Measurements from ENCODE around the gene LARP4B.

Gene LARP4B

DNA sequence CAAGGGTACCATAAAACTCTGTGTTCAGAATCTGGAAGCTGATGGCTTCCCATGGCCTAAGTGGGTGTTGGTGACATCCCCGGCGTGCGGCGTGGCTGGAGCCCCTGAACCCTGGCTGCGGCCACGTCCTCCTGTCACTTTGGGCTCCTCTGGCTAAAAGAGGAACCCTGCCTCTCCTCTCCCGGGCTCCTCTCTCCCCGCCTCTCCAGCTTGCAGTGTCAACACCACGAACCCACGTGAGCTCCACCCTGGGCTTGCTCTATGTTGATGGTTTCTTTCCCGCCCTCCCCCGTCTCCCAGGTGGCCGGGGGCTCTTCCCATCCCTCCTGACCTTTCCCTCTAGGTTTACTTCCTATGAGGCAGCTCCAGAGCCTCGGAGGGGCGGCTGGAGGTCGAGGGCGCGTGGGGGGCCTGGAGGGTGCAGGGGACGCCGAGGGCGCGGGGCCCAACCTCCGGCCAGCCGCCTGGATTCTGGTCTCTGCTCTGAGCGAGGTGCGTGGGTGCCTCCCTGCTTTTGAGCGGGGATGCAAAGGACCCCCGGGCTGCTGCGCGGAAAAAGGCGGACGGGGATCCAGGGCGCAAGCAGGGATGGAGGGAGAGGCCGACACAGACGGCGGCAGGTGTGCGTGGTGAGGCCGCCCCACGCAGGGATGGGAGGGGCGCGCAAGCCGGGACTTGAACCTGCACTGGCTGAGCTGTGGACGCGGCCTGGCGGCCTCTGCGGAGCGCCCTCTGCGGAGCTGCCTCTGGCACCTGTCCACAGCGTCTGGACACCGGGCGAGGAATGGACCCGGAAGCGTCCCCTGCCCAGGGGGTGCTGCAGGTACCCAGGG lies 126.5 kb downstream of the LARP4B start:
- no peak for DNase-seq

DNA sequence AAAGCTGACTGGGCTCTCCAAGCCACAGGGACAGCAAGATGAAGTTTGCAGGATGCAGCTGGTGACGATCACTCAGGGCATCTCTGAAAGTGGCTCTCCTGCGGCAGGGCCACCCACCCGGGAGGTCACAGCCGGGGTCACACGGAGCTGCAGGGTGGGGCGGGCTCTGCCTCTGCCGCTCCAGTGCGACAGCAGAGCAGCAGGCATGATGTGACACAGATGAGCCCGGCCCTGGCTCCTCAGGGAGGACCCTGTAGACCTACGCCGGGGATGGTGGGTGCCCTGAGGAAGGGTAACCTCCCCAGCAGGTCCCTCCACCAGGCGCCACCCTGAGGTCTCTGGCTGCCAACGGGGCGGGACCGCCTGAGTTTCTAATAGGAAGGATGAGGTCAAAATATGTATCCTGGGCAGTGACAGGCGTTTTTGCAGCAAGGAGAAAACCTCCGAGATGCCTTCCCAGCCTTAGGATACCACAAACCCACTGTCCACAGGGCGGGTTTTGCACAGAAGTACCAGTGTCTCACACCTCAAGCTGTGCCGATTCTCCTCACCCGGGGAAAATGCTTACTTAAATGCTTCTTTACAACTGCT lies 127.2 kb downstream of the LARP4B start:
- no peak for DNase-seq

DNA sequence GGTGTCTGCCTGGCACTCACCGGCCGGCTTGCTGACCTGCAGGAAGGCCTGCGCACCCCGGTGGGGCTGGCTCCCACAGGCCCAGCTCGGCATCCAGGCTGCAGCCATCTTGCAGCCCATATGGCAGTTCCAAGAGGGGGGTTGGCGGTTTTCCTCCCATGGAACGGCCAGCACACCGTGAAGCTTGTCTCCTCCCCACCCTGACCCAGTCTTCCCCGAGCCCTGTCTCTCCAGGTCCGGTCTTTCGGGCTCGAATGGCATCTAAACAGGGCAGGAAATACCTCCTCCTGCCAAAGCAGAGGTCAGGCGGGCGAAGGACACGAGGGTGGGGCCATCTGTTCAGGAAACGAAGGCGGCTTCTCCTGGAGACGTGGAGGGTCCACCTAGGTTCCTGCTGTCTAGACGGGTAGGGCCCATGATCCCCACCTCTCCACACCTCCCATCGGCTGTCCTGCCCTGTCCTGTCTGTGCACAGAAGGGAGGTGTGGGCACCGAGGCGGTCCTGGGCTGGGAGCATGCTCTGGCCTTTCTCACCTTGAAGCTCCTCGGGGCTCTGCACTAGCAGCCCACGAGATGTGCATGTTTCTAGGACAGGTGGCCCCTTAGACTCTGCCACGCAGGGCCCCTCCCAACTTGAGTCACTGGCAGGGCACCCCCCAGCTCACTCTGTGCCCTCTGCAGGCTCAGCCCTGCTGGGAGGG lies 128.3 kb downstream of the LARP4B start:
- DNase-seq: no peak

DNA sequence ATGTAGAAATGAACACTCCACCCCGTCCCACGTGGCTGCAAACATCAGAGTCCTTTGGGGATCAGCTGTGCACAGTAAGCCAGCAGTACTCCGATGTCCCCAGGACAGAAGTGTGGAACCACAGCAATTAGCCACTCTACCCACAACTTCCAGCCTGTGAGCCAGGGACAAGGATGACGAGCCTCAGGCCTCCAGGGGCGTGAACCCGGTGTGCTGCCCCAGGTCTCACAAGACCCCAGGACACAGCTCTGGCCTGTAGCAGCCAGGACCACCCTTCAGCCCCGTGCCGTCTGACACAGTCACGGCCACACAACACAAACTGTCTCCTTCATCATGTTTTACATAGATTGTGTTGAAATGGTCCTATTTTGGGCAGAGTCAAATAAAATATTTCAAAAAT lies 129.0 kb downstream of the LARP4B start:
- no peak for DNase-seq

DNA sequence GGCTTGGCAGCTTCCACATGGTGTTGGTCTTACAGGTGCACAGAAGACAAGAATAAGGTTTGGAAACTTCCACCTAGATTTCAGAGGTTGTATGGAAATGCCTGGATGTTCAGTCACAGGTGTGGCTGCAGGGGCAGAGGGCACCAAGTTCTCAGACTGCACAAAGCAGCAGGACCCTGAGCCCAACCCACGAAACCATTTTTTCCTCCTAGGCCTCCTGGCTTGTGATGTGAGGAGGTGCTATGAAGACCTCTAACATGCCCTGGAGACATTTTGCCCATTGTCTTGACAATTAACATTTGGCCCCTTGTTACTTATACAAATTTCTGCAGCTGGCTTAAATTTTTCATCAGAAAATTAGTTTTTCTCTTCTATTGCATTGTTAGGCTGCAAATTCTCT lies 134.3 kb downstream of the LARP4B start:
- no peak for DNase-seq

DNA sequence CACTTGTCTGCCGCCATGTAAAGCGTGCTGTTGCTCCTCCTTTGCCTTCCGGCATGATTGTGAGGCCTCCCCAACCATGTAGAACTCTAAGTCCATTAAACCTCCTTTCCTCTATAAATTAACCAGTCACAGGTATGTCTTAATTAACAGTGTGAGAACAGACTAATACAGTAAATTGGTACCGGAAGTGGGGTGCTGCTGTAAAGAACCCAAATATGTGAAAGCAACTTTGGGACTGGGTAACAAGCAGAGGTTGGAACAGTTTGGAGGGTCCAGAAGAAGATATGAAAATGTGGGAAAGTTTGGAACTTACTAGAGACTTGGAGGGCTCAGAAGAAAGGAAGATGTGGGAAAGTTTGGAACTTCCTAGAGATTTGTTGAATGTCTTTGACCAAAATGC lies 135.3 kb downstream of the LARP4B start:
- DNase-seq: no peak

DNA sequence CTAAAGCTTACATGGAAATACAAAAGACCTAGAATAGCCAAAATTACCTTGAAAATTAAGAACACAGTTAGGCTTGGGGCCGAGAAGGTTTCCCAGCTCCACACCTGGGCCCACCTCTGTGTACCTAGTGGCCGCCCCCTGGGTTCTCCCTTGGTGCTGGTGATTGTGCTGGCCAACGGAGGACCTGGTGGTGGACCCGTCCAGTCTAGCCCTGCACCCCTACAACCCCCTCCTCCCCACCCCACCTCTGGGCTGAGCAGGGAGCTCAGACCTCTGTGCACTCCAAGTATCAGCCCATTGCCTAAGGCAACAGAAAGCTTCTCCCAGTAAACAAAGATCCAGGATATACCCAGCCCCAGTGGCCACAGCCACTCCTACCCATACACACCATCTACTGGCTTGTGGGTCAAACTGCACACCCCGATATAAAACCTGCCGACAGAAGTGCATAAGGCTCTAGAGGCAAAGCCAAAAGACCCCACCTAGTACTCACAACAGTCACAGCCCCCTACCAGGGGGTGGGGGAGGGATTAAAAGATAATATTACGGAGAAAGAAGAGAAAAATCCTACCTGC lies 137.0 kb downstream of the LARP4B start:
- no peak for DNase-seq

DNA sequence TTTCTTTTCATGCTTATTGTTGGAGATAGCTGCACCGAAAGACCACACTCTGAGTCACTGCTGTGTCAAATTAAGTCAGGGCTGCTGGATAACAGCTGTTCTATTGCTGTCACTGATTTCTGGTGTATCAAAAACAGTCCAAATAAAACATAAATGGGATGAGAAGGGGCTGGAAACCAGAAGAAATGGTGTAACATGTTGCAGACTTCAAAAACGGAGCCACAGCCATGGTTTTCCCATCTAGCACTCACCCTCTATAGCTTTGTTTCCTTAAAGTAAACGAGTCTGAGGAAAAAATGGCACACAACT lies 138.8 kb downstream of the LARP4B start:
- DNase-seq: no peak

DNA sequence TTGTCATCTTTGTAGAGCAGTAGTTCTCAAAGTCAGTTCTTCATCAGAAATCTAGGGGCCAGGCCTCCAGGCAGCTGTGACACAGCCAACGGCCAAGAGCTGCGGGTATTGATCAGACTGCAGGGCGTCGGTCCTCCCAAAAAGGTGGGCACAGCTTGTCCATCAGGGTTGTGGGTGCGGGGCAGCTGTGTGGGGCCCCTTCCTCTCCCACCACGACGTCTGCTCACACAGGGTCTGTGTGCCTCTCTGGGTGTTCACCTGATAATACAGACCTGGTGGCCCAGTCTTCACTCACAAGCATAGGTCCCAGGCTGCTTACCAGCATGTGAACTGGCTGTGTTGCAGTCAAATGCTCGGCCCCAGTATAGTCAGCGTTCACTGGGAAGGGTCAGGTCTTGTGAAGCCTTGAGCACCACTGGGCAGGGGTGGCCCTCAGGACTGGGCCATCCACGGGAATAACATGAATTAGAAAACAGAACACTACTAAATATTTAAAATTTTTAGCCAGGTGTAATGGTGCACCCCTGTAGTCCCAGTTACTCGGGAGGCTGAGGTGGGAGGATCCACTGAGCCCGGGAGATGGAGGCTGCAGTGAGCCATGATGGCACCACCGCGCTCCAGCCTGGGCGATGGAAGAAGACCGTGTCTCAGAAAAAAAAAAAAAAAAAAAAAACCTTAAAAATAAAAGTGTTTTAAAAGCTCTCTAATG lies 139.3 kb downstream of the LARP4B start:
- DNase-seq: no peak

DNA sequence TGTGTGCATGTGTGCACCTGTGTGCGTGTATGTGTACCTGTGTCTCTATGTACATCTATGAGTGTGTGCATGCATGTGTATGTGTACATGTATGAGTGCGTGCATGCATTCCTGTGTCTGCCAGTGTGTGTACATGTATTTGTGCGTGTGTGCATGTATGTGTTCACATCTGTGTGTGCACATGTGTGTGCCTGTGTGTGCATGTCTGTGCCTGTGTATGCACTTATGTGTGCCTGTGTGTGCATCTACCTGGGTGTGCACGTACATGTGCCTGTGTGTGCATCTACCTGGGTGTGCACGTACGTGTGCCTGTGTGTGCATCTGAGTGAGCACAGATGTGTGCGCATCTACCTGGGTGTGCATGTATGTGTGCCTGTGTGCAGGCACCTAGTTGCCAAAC lies 139.9 kb downstream of the LARP4B start:
- no peak for DNase-seq

DNA sequence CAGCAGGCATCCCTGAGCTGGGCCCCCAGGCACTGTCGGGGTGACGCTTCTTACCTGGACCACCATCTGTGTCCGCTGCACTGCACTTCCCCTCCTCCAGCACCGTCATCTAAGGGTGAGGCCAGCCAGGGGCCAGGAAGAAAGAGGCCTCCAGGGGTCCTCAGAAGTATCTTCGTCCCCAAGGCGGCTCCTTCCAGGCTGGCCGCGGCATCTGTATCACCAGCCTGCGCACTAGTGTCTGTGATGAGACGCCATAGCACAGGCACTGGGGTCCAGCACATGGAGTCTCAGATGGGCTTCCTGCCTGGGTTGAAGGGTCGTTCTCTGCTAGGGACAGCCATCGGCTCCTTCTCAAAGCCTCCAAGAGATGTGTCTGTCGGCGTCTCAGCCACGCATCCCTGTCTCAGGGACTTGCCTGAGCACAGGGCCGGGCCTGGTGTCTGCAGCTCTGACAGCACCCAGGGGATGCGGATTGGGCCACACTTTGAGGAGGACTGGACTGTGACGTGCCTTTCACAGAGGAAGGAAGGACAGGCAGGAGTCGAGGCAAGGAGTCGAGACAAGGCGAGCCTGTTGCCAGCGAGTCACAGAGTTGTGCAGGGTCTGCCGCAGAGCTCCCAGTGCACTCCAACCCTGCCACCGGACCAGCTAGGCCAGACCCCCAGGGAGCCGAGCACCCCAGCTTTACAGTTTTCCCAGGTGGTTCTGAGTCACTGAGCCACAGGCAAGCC lies 140.5 kb downstream of the LARP4B start:
- DNase-seq: no peak

DNA sequence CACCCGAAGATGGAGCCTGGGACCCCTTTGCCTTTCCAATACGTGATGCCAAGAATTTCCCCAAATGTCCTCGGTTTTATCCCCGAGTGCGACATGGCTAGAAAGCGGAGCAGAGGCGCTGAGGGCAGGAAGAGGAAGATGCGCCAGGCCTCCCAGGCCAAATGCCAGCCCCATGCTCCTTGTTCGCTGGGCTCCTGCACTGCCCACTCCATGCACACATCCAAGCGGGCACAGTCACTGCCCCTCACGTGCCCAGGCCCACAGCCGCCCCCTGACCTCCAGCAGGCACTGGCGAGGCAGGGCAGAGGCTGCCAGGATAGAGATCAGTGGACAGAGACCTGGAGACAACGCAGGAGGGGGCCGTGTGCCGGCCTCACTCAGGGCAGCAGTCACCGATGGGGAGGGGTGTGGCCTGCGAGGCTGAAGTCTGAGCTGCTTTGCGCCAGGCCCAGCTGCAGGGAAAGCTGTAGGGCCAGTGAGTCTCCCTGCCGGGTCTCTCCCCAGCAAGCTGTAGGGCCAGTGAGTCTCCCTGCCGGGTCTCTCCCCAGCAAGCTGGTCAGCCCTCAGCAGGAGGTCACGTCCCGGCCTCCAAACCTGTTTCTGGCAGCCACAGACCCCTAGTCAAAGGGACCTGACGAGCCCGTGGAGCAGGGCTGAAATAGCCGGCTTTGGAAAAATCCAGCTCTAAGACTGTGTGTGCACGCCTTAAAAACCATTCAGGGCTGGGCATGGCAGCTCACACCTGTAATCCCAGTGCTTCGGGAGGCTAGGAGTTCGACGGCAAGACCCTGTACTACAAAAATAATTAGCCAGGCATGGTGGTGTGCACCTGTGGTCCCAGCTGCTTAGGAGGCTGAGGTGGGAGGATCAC lies 141.4 kb downstream of the LARP4B start:
- DNase-seq: no peak

DNA sequence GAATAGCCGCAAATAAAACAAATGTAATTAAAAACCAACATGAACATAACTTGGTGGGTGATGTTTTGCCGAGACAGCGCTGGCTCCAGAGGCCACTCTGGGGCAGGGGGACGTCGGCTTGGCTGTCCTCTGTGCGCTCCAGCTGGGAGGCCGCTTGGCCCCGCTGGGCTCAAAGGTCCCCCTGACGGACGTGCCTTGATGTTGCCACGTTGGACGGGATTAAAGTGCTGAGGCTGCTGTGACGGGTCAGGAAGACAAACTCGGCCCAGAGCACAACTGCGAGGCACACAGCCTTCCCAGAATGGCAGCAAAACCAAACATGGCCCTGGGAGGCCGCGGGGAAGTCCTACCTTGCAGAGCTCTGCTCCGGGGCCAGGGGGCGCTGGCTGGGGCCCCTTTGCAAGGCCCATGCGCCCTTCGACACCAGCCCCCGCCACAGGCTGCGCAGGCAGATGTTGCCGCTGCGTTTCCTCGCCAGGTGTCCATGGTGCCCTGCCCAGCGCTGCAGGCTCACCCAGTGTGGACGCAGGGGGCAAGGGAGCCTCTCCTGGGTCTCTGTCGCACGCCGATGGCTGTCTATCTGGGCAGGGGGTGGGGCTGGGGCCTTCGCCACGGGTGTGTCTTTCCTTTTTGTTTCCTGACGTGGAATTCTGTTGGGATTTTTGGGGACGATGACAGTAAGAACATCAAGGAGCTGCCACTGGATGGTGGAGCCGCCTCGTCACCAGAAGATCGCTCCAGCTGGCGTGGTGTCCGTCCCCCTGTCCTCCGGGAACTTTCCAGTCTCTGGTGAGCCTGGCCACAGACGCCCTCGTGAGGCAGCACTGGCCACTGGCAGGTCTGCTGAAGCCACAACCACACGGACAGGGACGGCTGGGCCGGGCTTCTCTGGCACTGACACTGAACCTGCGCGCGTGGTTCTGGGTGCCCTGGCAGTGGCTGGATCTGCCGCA lies 142.4 kb downstream of the LARP4B start:
- DNase-seq: no peak

DNA sequence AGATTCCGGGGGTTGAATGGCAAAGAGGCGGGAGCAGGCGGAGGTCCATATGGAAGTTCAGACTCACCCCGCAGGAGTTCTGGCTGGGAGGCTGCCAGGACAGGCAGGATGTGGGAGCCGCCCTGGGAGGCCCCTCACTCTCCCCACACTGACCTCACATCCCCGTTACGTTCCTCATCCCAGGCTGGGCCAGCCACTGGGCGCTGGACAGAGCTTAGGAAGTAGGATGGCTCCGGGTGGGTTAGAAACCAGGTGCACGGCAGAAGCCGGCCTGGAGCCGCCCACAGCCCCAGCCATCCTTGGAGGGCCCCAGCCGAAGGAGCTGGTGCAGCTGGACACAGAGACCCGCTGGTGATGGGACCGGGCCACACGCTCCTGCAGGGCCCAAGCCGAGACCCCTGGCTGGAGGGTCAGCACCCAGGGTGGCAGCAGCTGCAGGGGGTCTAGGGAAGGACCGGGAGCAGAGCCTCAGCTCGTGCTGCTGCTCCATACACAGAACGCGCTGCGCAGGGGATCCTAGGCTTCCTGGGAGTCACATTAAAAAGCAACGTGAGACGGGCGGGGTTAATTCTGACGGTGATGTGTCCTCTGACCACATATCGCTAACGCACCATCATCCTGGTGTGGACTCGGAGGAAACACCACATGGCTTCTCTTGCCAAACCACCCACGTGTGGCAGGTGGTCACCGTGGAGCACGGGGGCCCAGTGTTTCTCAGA lies 143.4 kb downstream of the LARP4B start:
- DNase-seq: no peak

DNA sequence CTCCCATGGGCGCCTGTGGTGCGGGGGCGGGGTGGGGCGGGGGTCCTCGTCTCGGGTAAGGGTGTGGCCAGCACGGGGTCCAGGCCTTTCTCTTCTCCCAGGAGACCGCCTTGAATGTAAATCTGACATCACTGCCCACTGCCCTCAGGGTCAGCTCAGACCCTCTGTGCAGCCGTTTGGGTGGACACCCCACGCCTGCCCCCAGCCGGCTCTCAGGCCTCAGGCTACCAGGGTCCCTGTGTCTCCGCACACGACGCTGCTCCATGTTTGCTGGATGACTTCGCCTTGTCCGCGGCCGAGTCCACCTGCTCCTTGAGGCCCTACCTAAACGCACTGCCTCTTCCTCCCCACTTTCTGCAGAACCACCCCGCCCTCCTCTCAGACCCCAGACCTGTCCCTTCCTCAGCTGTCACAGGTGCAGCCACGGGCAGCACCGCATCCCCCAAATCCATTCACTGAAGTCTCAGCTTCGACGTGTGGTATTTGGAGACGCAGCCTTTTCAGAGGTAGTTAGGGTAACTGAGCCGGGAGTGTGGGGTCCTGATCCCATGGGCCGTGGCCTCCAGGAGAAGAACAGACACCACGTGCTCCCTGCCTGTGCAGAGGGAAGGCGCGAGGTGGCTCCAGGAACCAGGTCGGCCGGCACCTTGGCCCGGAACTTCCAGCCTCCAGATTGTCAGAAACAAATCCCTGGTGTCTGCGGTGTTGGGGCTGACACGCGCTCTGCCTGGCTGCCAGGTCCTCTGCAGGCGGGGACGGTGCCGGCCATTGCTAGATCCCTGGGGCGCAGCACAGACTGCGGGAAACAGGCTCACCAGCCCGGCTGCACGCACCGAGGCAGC lies 144.7 kb downstream of the LARP4B start:
- DNase-seq: no peak

DNA sequence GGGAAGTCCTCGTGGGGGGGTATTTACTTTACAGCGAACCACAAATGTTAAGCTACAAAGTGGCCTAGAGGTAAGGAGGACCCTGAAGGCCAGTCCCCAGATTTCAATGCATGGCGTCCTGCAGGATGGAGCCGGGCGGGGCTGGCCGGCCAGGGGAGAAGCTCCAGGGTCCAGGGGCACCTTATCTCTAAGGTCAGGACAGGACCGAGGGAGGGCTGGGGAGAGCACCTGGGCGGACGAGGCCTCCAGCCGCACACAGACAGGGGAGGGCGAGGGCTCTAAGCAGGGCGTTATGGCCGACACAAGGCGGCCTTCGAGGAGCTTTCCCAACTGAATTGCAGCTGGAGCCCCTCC lies 145.7 kb downstream of the LARP4B start:
- no peak for DNase-seq

DNA sequence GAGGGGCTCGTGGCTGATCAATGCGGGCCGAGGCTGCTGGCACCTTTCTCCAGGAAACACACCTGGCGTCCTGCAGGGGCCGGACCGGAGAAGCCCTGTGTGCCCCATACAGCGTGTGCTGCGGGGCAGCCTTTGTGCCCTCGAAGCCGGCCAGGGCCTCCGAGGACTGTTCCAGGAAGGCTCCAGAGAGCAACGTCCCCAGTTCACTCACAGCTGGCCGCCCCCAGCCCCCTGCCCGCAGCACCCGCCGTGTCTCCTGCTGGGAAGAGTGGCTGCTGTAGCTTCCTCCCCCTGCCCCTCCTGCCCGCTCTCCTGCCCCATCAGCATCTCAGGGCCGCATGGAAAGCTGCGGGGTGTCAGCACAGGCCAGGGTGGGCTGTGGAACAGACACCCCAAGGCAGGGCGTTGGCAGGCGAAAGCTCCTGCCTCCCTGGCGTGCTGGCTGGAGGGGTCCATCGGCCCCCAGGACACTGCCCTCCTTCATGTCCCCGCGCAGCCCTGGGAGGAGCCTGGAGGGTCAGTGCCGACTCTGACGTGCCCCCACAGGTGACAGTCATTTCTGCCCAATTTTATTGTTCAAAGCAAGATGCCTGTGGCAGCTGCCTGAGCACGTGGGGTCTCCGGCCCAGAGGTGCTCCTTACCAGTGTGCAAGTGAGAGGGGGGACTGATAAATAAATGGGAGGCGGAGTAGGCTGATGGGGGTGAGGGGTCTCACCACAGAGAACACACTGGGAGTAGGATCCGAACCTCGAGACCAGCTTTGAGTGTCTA lies 146.2 kb downstream of the LARP4B start:
- no peak for DNase-seq
